Colonic mucosa (tissue), 4 donors: ENCODE data around the gene PLEKHM3. TPM values are rescaled to one million over a fixed set of nuclear protein-coding genes. Genes with fewer than 3 reads are reported as not detected.

Source experiments
- DNase-seq: peaks from one replicate; pipeline ENCODE4 v3.0.0-alpha.2; 2020
- H3K27ac ChIP-seq: fragments of 200-600 bp; one replicate; pipeline ENCODE4 v1.8.0; 2021
- H3K27me3 ChIP-seq: fragments of 200-600 bp; one replicate; pipeline ENCODE4 v1.8.0; 2021
- H3K36me3 ChIP-seq: fragments of 200-600 bp; one replicate; pipeline ENCODE4 v1.8.0; 2021
- H3K4me1 ChIP-seq: fragments of 200-600 bp; one replicate; pipeline ENCODE4 v1.8.0; 2021; ENCODE audit warnings: mild to moderate bottlenecking
- H3K4me3 ChIP-seq: fragments of 200-600 bp; one replicate; pipeline ENCODE4 v1.8.0; 2021
- H3K9ac ChIP-seq, 2 donors: one replicate each; pipeline ENCODE4 v1.7.0; 2013; ENCODE audit warnings: control low read depth in 2 of 2, low read depth in 2 of 2, low read length in 2 of 2
- H3K9me3 ChIP-seq: fragments of 200-600 bp; one replicate; pipeline ENCODE4 v1.8.0; 2021
- intact Hi-C: fragments of 100-400 bp; cut with DNase I; formaldehyde crosslinking; loops from one replicate; pipeline ENCODE4 v1.14.1; 2022
- total RNA-seq, 2 donors: library from RNA; stranded (reverse); fragmentation: NEBNext Ultra II Directional in 1 of 2; extraction: Animal tissue kit (Norgen Biotek cat#: 25700) in 1 of 2; gene quantifications; one replicate each; pipeline ENCODE4 v1.2.1, GENCODE V29; 2021
- TF ChIP-seq, protein P1 (sequence below): fragments of 200-600 bp; IDR thresholded peaks from one replicate; pipeline ENCODE4 v1.8.0; 2022; ENCODE audit warnings: antibody characterized with exemption, mild to moderate bottlenecking
- donor health status: healthy.
- donor health status: DM: no; HTN: no; CAD: no.
- donor health status: DM: no; HTN: no; CAD: no.

Gene PLEKHM3
- total RNA-seq, 2 donors from 2014 or later = 5.7 to 8.3 TPM

DNA sequence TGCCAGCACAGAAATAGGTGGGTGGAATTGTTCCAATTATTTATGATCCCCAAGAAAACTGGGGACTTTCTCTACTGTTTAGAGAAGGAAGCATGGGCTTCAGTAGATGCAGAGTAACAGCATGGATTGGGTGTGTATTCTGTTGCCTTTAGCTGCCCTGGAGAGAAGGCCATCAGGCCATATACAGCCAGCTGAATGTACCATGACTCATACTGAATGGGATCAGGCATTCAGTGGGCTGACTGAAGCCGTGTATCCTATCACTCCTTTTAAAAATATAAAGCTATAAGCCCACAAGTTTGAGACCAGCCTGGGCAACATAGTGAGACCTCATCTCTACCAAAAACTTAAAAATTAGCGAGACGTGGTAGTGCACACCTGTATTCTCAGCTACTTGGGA, 16.7 kb upstream of the PLEKHM3 start:
- no peak for DNase-seq
- no peak overlapping the region for H3K4me3 ChIP-seq
- TF ChIP-seq, protein P1, sequence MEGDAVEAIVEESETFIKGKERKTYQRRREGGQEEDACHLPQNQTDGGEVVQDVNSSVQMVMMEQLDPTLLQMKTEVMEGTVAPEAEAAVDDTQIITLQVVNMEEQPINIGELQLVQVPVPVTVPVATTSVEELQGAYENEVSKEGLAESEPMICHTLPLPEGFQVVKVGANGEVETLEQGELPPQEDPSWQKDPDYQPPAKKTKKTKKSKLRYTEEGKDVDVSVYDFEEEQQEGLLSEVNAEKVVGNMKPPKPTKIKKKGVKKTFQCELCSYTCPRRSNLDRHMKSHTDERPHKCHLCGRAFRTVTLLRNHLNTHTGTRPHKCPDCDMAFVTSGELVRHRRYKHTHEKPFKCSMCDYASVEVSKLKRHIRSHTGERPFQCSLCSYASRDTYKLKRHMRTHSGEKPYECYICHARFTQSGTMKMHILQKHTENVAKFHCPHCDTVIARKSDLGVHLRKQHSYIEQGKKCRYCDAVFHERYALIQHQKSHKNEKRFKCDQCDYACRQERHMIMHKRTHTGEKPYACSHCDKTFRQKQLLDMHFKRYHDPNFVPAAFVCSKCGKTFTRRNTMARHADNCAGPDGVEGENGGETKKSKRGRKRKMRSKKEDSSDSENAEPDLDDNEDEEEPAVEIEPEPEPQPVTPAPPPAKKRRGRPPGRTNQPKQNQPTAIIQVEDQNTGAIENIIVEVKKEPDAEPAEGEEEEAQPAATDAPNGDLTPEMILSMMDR = no peak
- intact Hi-C loops = loop anchor here (5.0 kb wide), 1 partner anchor 295 kb away; no protein-coding TSS in a partner anchor
- H3K27me3 ChIP-seq = no peaks in the 10 kb centered on the region
- no peak overlapping the region for H3K9ac ChIP-seq
- no peaks in the 10 kb centered on the region for H3K36me3 ChIP-seq
- H3K4me1 ChIP-seq = no peaks in the 10 kb centered on the region
- H3K27ac ChIP-seq = no peak overlapping the region
- no peaks in the 10 kb centered on the region for H3K9me3 ChIP-seq

DNA sequence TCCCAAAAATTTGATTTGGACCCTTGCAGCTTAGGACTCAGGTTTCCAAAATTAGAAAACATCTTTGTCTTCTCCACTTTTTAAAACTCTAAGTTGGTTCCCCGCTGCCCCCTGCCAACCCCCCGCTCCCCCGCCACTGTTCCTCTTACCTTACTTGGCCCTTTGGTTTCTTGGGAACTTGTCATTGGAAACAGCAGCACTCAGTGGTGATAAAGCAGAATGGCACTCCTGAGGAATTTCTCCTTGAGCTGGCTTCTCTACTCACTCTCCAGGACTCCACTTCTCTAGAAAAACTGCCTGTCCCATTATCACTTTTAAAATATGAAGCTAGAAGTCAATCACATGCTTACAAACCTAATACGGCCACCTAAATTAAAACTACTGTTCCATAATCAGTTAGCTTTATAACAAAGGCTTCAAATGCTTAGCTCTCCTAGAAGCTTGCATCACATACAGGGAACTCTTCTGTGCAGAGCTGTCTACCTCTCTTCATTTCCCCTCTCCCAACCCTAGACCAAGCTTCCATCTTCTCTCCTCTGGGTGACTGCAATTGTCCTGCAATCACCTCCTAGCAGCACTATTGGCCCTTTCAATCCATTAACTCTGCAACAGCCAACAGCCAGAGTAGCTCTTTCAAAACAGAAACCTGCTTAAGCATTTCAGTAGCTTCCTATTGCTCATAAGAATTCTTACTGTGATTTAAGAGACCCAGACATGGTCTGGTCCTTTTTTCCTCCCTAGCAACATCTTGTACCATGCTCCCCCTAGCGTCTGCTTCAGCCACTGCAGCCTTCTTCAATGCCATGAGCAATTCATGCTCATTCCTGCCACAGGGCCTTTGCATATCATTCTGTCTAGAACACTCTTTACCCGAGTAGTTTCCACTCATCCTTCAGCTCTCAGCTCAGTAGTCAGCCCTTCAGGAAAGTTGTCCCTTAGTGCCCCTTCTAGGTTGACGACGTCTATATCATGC, 15.2 kb upstream of the PLEKHM3 start:
- H3K9ac ChIP-seq = no peak overlapping the region
- H3K27ac ChIP-seq = no peak overlapping the region
- TF ChIP-seq, protein P1 = peak; percentile 63
- no peaks in the 10 kb centered on the region for H3K27me3 ChIP-seq
- no peaks in the 10 kb centered on the region for H3K9me3 ChIP-seq
- DNase-seq = peak; percentile 85
- no peaks in the 10 kb centered on the region for H3K4me1 ChIP-seq
- H3K36me3 ChIP-seq = no peaks in the 10 kb centered on the region
- intact Hi-C loops = loop anchor here (5.0 kb wide), 1 partner anchor 293 kb away; no protein-coding TSS in a partner anchor
- no peak overlapping the region for H3K4me3 ChIP-seq

DNA sequence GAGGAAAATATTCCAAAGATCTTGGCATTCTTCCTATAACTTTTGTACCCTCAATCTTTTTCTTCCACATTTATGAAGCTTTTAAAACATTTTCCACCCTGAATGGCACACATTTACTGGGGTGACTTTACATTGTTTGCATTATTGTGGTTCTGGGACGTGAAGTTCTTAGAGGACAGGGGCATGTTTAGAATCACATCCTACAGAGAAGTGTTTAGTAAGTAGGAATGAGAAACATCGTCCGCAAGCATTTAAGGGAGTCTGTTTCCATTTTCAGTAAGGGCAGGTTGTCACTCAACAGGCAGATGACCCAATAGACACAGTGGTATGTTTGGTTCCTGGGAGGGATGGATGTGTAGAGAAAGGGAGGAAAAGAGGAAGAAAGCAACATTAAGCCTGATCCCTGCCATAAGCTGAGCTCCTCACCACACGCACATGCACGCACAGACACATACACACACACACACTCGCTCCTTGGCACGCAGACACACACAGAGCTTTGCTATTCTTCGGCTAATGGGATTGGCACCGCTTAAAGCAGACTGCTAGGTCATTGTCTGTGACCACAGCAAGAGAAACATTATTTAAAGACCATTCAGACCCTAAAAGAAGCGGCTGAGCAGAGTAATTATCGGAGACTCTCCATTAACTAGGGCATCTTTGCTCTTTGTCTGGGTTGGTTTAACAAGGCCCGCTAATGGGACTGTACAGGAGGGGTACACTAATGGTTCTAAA, 14.2 kb upstream of the PLEKHM3 start:
- no peak overlapping the region for H3K4me3 ChIP-seq
- intact Hi-C loops = loop anchor here (5.0 kb wide), 1 partner anchor 292 kb away; no protein-coding TSS in a partner anchor
- H3K4me1 ChIP-seq = no peaks in the 10 kb centered on the region
- DNase-seq = no peak
- TF ChIP-seq, protein P1 = no peak
- no peak overlapping the region for H3K27ac ChIP-seq
- H3K9me3 ChIP-seq = no peaks in the 10 kb centered on the region
- H3K27me3 ChIP-seq = no peaks in the 10 kb centered on the region
- no peak overlapping the region for H3K9ac ChIP-seq
- no peaks in the 10 kb centered on the region for H3K36me3 ChIP-seq

DNA sequence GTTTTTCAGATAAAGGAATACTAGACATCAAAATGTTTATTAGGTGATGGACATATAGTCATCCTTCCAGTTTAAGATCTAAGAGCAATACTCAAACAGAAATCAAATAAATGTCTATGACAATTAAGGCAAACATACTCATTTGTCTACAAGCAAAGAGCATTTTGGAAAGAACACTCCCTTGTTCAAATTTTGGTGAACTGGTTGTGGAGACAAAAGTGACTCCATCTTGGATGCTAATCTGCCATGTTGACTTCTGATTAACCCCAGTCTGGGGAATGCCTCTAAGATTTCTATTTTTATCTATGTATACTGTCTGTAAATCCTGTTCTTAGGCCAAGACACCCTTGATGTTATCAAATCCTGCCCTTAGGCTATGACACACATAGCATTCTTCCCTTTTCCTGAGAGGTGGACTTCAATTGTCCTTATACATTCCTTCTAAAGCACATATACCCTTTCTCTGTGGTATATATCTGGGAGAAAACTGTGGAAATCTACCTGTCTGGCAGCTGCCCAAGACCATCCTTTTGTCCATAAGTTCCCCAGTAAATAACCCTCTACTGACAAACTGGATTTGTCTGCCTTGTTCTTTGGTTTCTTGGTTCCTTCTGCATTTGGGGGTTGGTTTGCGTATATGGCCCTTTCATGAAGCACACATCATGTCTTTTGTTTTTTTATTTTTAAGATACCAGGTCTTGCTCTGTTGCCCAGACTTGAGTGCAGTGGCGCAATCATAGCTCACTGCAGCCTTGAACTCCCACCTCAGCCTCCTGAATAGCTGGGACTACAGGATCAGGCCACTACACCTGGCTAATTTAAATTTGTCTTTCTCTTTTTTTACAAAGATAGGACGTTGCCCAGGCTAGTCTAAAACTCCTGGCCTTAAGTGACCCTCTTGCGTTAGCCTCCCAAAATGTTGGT, 12.5 kb upstream of the PLEKHM3 start:
- TF ChIP-seq, protein P1 = no peak
- no peak overlapping the region for H3K27ac ChIP-seq
- no peak overlapping the region for H3K4me3 ChIP-seq
- no peaks in the 10 kb centered on the region for H3K36me3 ChIP-seq
- H3K4me1 ChIP-seq = no peaks in the 10 kb centered on the region
- H3K9me3 ChIP-seq = no peaks in the 10 kb centered on the region
- H3K27me3 ChIP-seq = no peaks in the 10 kb centered on the region
- intact Hi-C loops = no loop called here
- DNase-seq = no peak
- H3K9ac ChIP-seq = no peak overlapping the region

DNA sequence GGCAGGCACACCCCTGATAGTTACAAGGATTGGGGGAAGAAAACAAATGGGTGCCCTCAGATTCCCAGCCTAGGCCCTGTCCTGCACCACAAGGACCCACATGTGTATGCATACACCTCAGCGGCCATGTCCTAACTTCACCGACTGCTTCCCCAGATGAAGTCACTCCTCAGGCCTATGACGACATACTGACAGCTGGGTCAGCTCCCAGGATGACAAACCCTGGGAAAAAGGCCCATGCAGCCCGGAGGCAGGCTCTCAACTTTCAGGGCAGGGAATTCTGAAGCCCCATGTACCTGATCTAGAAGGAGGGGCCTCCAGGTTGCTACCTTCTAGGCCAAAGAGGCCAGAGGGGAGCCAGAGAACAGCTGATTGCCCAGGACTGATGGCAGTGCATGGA, 11.0 kb upstream of the PLEKHM3 start:
- H3K27ac ChIP-seq = no peak overlapping the region
- H3K4me1 ChIP-seq = no peaks in the 10 kb centered on the region
- no peak for DNase-seq
- TF ChIP-seq, protein P1 = no peak
- no peaks in the 10 kb centered on the region for H3K36me3 ChIP-seq
- intact Hi-C loops = no loop called here
- no peak overlapping the region for H3K4me3 ChIP-seq
- H3K27me3 ChIP-seq = no peaks in the 10 kb centered on the region
- no peak overlapping the region for H3K9ac ChIP-seq
- H3K9me3 ChIP-seq = no peaks in the 10 kb centered on the region
